Liver (tissue), 9 donors: ENCODE data around the gene NCOA4. TPM values are rescaled to one million over a fixed set of nuclear protein-coding genes. Genes with fewer than 3 reads are reported as not detected.
"Not testable (repeated sequence)": the region's sequence is repeated elsewhere in the genome, so short reads cannot be mapped to it uniquely, and the experiment has no call there.

Source experiments
- DNase-seq: peaks from one replicate; pipeline ENCODE4 v3.0.0-alpha.2; 2017; ENCODE audit warnings: low spot score
- H3K27ac ChIP-seq, 2 donors: one replicate each; pipeline ENCODE4 v1.7.0; 2013; ENCODE audit warnings: inconsistent platforms in 2 of 2, low read length in 2 of 2, control low read depth in 1 of 2, low read depth in 1 of 2, mild to moderate bottlenecking in 1 of 2
- H3K27me3 ChIP-seq, 4 donors: one replicate each; pipeline versions ENCODE4 v1.6.1 to v1.7.0; 2013; ENCODE audit warnings: low read length in 3 of 4, inconsistent platforms in 1 of 4, mild to moderate bottlenecking in 1 of 4, moderate library complexity in 1 of 4; ENCODE audit not compliant: control insufficient read depth in 4 of 4, insufficient read depth in 4 of 4
- H3K36me3 ChIP-seq, 4 donors: one replicate each; pipeline versions ENCODE4 v1.6.1 to v1.7.0; 2013; ENCODE audit warnings: low read length in 3 of 4, mild to moderate bottlenecking in 3 of 4, low read depth in 1 of 4, moderate library complexity in 1 of 4; ENCODE audit not compliant: control insufficient read depth in 4 of 4, insufficient read depth in 3 of 4
- H3K4me1 ChIP-seq, 4 donors: one replicate each; pipeline versions ENCODE4 v1.6.1 to v1.7.0; 2013; ENCODE audit warnings: low read length in 3 of 4, mild to moderate bottlenecking in 3 of 4, moderate library complexity in 1 of 4; ENCODE audit not compliant: control insufficient read depth in 4 of 4, insufficient read depth in 4 of 4
- H3K4me3 ChIP-seq, 3 donors: one replicate each; pipeline versions ENCODE4 v1.6.1 to v1.7.0; 2013; ENCODE audit warnings: low read length in 3 of 3, control low read depth in 1 of 3, low read depth in 1 of 3, mild to moderate bottlenecking in 1 of 3
- H3K9ac ChIP-seq, 2 donors: one replicate each; pipeline ENCODE4 v1.7.0; 2013; ENCODE audit warnings: low read length in 2 of 2, mild to moderate bottlenecking in 2 of 2, moderate library complexity in 2 of 2, control low read depth in 1 of 2, low read depth in 1 of 2
- H3K9me3 ChIP-seq, 4 donors: one replicate each; pipeline versions ENCODE4 v1.6.1 to v1.7.0; 2013; ENCODE audit warnings: low read length in 3 of 4; ENCODE audit not compliant: control insufficient read depth in 4 of 4
- ATF3 ChIP-seq: IDR thresholded peaks from 2 replicates; pipeline ENCODE4 v1.6.1; 2016; ENCODE audit warnings: antibody characterized with exemption
- CTCF ChIP-seq: fragments of 150-350 bp; IDR thresholded peaks from 2 replicates; pipeline ENCODE4 v1.5.1; 2017; ENCODE audit warnings: improper control_type of control experiment, low read depth, low read length; ENCODE audit not compliant: missing input control
- EGR1 ChIP-seq, 2 donors: IDR thresholded peaks; 2 replicates each; pipeline ENCODE4 v1.6.1; 2016 to 2018; ENCODE audit warnings: antibody characterized with exemption in 2 of 2, low read depth in 2 of 2
- FOXA1 ChIP-seq: IDR thresholded peaks from 2 replicates; pipeline ENCODE4 v1.6.1; 2016; ENCODE audit warnings: antibody characterized with exemption
- FOXA2 ChIP-seq: IDR thresholded peaks from 2 replicates; pipeline ENCODE4 v1.6.1; 2016; ENCODE audit warnings: antibody characterized with exemption
- HNF4A ChIP-seq, 2 donors: conservative IDR thresholded peaks; 2 replicates each; pipeline ENCODE4 v1.6.1; 2016; ENCODE audit warnings: antibody characterized with exemption in 2 of 2, mild to moderate bottlenecking in 2 of 2
- HNF4G ChIP-seq: IDR thresholded peaks from 2 replicates; pipeline ENCODE4 v1.6.1; 2016; ENCODE audit warnings: antibody characterized with exemption
- RAD21 ChIP-seq, 2 donors: IDR thresholded peaks; 2 replicates each; pipeline ENCODE4 v1.6.1; 2016; ENCODE audit warnings: antibody characterized with exemption in 2 of 2, mild to moderate bottlenecking in 2 of 2
- REST ChIP-seq: IDR thresholded peaks from 2 replicates; pipeline ENCODE4 v1.6.1; 2016; ENCODE audit warnings: antibody characterized with exemption, mild to moderate bottlenecking
- RXRA ChIP-seq, 2 donors: IDR thresholded peaks; 2 replicates each; pipeline ENCODE4 v1.6.1; 2017 to 2018; ENCODE audit warnings: antibody characterized with exemption in 2 of 2, mild to moderate bottlenecking in 1 of 2
- SP1 ChIP-seq: IDR thresholded peaks from 2 replicates; pipeline ENCODE4 v1.6.1; 2018; ENCODE audit warnings: antibody characterized with exemption, mild to moderate bottlenecking
- YY1 ChIP-seq: IDR thresholded peaks from 2 replicates; pipeline ENCODE4 v1.6.1; 2016; ENCODE audit warnings: antibody characterized with exemption, mild to moderate bottlenecking
- whole genome bisulfite sequencing: extraction: QIAGEN DNeasy Blood & Tissue Kit; methylation state at CpG from one replicate; pipeline ENCODE4 v1.1.7; 2013; 5-methylcytosine and 5-hydroxymethylcytosine counted together
- polyA plus RNA-seq, 2 donors: library from polyadenylated mRNA; stranded (reverse) in 1 of 2; unstranded in 1 of 2; fragments of 200-250 nt in 1 of 2; fragments of >200 nt in 1 of 2; fragmentation: Nextera tagmentation in 1 of 2; extraction: Ambion mirVana in 1 of 2; gene quantifications; one replicate each; pipeline versions ENCODE4 v1.2.1 to v1.2.3, GENCODE V29; 2013 to 2015
- total RNA-seq, 2 donors: library from RNA; depleted of rRNA; stranded (reverse); fragments of >200 nt; gene quantifications; one replicate each; pipeline ENCODE4 v1.2.3, GENCODE V29; 2014
- donor health status: healthy.
- donor health status: healthy.
- donor health status: healthy.
- donor health status: healthy.
- donor health status: healthy.

Gene NCOA4
- total and polyA plus RNA-seq, 4 donors, result 71.9 to 746 (median 168) TPM

- 95% methylated on average over 1 of the region's 1 CpG for WGBS
These were observed 29.9 kb downstream of the NCOA4 start for GRCh38 chr10:46000538-46000937.

GRCh38 chr10:45999955-46000354 lies 30.5 kb downstream of the NCOA4 start:
- not testable (repeated sequence) for H3K9ac ChIP-seq, DNase-seq, H3K27ac ChIP-seq, H3K27me3 ChIP-seq, H3K9me3 ChIP-seq, H3K4me3 ChIP-seq
- WGBS, result 98% methylated on average over 5 of the region's 5 CpGs
- peaks cover 5 to 23% (median 14%) of the 10 kb centered on the region in 4 donors for H3K4me1 ChIP-seq
- H3K36me3 ChIP-seq, result peaks cover 3 to 19% (median 10%) of the 10 kb centered on the region in 4 donors

More at GRCh38 chr10:46000538-46000937, 29.9 kb downstream of the NCOA4 start:
- TF ChIP-seq REST (no peak), FOXA2 (no peak), YY1 (no peak), CTCF (no peak), HNF4A (conservative IDR thresholded peaks at IDR 0.05) (no peak), EGR1 (IDR thresholded peaks at IDR 0.05; ENCODE audit: low read depth in 2 of 2) (no peak), HNF4G (no peak), RXRA (IDR thresholded peaks at IDR 0.05) (no peak), RAD21 (IDR thresholded peaks at IDR 0.05) (no peak), SP1 (no peak), FOXA1 (no peak), ATF3 (no peak)
- no peak overlapping the region for H3K9ac ChIP-seq
- H3K9me3 ChIP-seq, result no peaks in the 10 kb centered on the region
- H3K4me1 ChIP-seq, result peaks cover 5 to 23% (median 14%) of the 10 kb centered on the region in 4 donors
- H3K27me3 ChIP-seq, result no peaks in the 10 kb centered on the region
- no peak for DNase-seq
- H3K36me3 ChIP-seq, result peaks cover 3 to 25% (median 15%) of the 10 kb centered on the region in 4 donors
- no peak overlapping the region for H3K4me3 ChIP-seq
- no peak overlapping the region for H3K27ac ChIP-seq
